HepG2 (cell line): ENCODE measurements around the gene SOX5.

Experiments used
- DNMT1 ChIP-seq: sonication (generic); formaldehyde crosslinking; IDR thresholded peaks from 2 replicates; pipeline ENCODE4 v1.5.1; 2020; ENCODE audit warnings: mild to moderate bottlenecking, missing genetic modification reagents
- JUN ChIP-seq: sonication (generic); formaldehyde crosslinking; IDR thresholded peaks from 2 replicates; pipeline ENCODE4 v1.4.0; 2020; ENCODE audit warnings: mild to moderate bottlenecking, missing genetic modification reagents
- MTA3 ChIP-seq: sonication (generic); formaldehyde crosslinking; IDR thresholded peaks from 2 replicates; pipeline ENCODE4 v1.4.0; 2020; ENCODE audit warnings: missing genetic modification reagents
- THRA ChIP-seq: sonication (generic); formaldehyde crosslinking; IDR thresholded peaks from 2 replicates; pipeline ENCODE4 v1.4.0; 2020; ENCODE audit warnings: missing genetic modification reagents, borderline replicate concordance
- ZNF639 ChIP-seq: conservative IDR thresholded peaks from 2 replicates; pipeline ENCODE4 v1.6.1; 2018; ENCODE audit warnings: missing genetic modification reagents

GRCh38 chr12:23552417-23552816 is 397.1 kb downstream of the SOX5 start:
- TF ChIP-seq DNMT1 (CRISPR knock-in tag) = no peak
- TF ChIP-seq THRA (CRISPR knock-in tag) = no peak
- no peak for TF ChIP-seq ZNF639 (CRISPR knock-in tag)
- TF ChIP-seq JUN (CRISPR knock-in tag) = no peak
- no peak for TF ChIP-seq MTA3 (CRISPR knock-in tag)
